Suprapubic skin (tissue), 3 donors: ENCODE measurements around the gene EFEMP1.

ENCODE experiments used
- CTCF ChIP-seq, 2 donors: fragments of 200-600 bp in 1 of 2; fragments of 450-650 bp in 1 of 2; sonication (generic) in 1 of 2; IDR thresholded peaks; one replicate each; pipeline ENCODE4 v1.5.1; 2016 to 2019; ENCODE audit warnings: antibody characterized with exemption in 2 of 2, mild to moderate bottlenecking in 1 of 2, moderate library complexity in 1 of 2
- EP300 ChIP-seq: sonication (generic); formaldehyde crosslinking; IDR thresholded peaks from one replicate; pipeline ENCODE4 v1.6.1; 2017; ENCODE audit warnings: antibody characterized with exemption
- POLR2A ChIP-seq, 2 donors: fragments of 450-650 bp; IDR thresholded peaks; one replicate each; pipeline ENCODE4 v1.6.1; 2017; ENCODE audit warnings: antibody characterized with exemption in 2 of 2, mild to moderate bottlenecking in 2 of 2, moderate library complexity in 2 of 2

- no peak for TF ChIP-seq EP300
- TF ChIP-seq CTCF (IDR thresholded peaks at IDR 0.05), result no peak
- no peak for TF ChIP-seq POLR2A (IDR thresholded peaks at IDR 0.05)
These were observed 28.0 kb upstream of the EFEMP1 start for GRCh38 chr2:55951533-55951932.
